ENCODE results near the gene RELA.
"Not testable (repeated sequence)": the region's sequence is repeated elsewhere in the genome, so short reads cannot be mapped to it uniquely, and the experiment has no call there.

GRCh38 chr11:65639228-65639597, 23.5 kb downstream of the RELA start:
- not testable (repeated sequence) for TF ChIP-seq POLR2AphosphoS5 (IDR thresholded peaks at IDR 0.05; ENCODE audit: low read depth)
- TF ChIP-seq, protein P1, sequence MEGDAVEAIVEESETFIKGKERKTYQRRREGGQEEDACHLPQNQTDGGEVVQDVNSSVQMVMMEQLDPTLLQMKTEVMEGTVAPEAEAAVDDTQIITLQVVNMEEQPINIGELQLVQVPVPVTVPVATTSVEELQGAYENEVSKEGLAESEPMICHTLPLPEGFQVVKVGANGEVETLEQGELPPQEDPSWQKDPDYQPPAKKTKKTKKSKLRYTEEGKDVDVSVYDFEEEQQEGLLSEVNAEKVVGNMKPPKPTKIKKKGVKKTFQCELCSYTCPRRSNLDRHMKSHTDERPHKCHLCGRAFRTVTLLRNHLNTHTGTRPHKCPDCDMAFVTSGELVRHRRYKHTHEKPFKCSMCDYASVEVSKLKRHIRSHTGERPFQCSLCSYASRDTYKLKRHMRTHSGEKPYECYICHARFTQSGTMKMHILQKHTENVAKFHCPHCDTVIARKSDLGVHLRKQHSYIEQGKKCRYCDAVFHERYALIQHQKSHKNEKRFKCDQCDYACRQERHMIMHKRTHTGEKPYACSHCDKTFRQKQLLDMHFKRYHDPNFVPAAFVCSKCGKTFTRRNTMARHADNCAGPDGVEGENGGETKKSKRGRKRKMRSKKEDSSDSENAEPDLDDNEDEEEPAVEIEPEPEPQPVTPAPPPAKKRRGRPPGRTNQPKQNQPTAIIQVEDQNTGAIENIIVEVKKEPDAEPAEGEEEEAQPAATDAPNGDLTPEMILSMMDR (conservative IDR thresholded peaks at IDR 0.05; ENCODE audit: low read depth in 2 of 2): not testable (repeated sequence)
